GM23248 (cell line): Measurements from ENCODE around the gene AMBN.

Experiments used
- EZH2 ChIP-seq: fragments of 200-600 bp; sonication (generic); IDR thresholded peaks from 2 replicates; pipeline ENCODE4 v1.6.1; 2018; ENCODE audit warnings: antibody characterized with exemption, mild to moderate bottlenecking; ENCODE audit not compliant: insufficient read depth, poor library complexity, severe bottlenecking
- EZH2phosphoT487 ChIP-seq: fragments of 200-600 bp; sonication (generic); IDR thresholded peaks from 2 replicates; pipeline ENCODE4 v1.6.1; 2018; ENCODE audit warnings: antibody characterized with exemption, moderate library complexity, mild to moderate bottlenecking, low read depth; ENCODE audit not compliant: insufficient read depth

- TF ChIP-seq EZH2phosphoT487 (no peak), EZH2 (no peak)
These were observed 11.8 kb downstream of the AMBN start for GRCh38 chr4:70603856-70604255.
